HL-60 (cell line): ENCODE results near the gene KLF3.

Source experiments
- DNase-seq, 2 experiments: peaks; one replicate each; pipeline ENCODE4 v3.0.0-alpha.2; 2010 to 2020; ENCODE audit warnings: low read depth in 1 of 2, low spot score in 1 of 2
- H3K27ac ChIP-seq: fragments of 250-450 bp; sonication (Bioruptor Pico); replicated peaks from 2 replicates; pipeline ENCODE4 v1.5.1; 2020; ENCODE audit warnings: mild to moderate bottlenecking, moderate library complexity
- H3K27me3 ChIP-seq: fragments of 250-450 bp; sonication (Bioruptor Pico); 2 replicates; pipeline ENCODE4 v1.5.1; 2021; ENCODE audit warnings: mild to moderate bottlenecking, moderate library complexity; ENCODE audit not compliant: insufficient read depth, poor library complexity, severe bottlenecking
- H3K4me3 ChIP-seq: replicated peaks from 2 replicates; pipeline ENCODE4 v1.5.1; 2011; ENCODE audit warnings: mild to moderate bottlenecking, control low read depth, low read length; ENCODE audit not compliant: insufficient read depth
- CTCF ChIP-seq: IDR thresholded peaks from one replicate; pipeline ENCODE4 v1.5.1; 2011; ENCODE audit warnings: low read length, control low read depth, inconsistent platforms; ENCODE audit not compliant: insufficient read depth
- GABPA ChIP-seq: IDR thresholded peaks from 2 replicates; pipeline ENCODE4 v1.6.1; 2012; ENCODE audit warnings: low read depth
- POLR2AphosphoS5 ChIP-seq: IDR thresholded peaks from 2 replicates; pipeline ENCODE4 v1.6.1; 2012; ENCODE audit warnings: low read depth
- REST ChIP-seq: IDR thresholded peaks from 2 replicates; pipeline ENCODE4 v1.6.1; 2012; ENCODE audit warnings: low read depth; ENCODE audit not compliant: insufficient replicate concordance
- SPI1 ChIP-seq: IDR thresholded peaks from 2 replicates; pipeline ENCODE4 v1.6.1; 2012; ENCODE audit warnings: low read depth, mild to moderate bottlenecking, borderline replicate concordance

KLF3 gene

GRCh38 chr4:38672397-38673129 is 8.6 kb downstream of the KLF3 start:
- H3K4me3 ChIP-seq: no peak overlapping the region
- TF ChIP-seq REST: no peak
- no peak for TF ChIP-seq GABPA
- H3K27me3 ChIP-seq: no peaks in the 10 kb centered on the region
- DNase-seq: no peak
- no peak overlapping the region for H3K27ac ChIP-seq

- no peak for TF ChIP-seq POLR2AphosphoS5
- TF ChIP-seq CTCF: no peak
- no peak for TF ChIP-seq GABPA
- no peak for TF ChIP-seq SPI1
- no peak for TF ChIP-seq REST
- H3K4me3 ChIP-seq: no peak overlapping the region
- no peak for DNase-seq
- no peaks in the 10 kb centered on the region for H3K27me3 ChIP-seq
- H3K27ac ChIP-seq: no peak overlapping the region
Observed at GRCh38 chr4:38673130-38673978, 9.4 kb downstream of the KLF3 start.

GRCh38 chr4:38674258-38675144 is 10.5 kb downstream of the KLF3 start:
- no peak overlapping the region for H3K4me3 ChIP-seq
- no peaks in the 10 kb centered on the region for H3K27me3 ChIP-seq
- H3K27ac ChIP-seq: no peak overlapping the region
- no peak for DNase-seq
- TF ChIP-seq CTCF: no peak
- no peak for TF ChIP-seq POLR2AphosphoS5
- no peak for TF ChIP-seq GABPA
